Measurements from ENCODE around the gene PDSS1. TPM values are rescaled to one million over a fixed set of nuclear protein-coding genes. Genes with fewer than 3 reads are reported as not detected.

Gene PDSS1
- total and polyA plus RNA-seq, 2 of the 13 experiments (the other 11 are each of a cell fraction or from before 2014, with no cell fraction given) = 18.7 to 19.3 TPM

DNA sequence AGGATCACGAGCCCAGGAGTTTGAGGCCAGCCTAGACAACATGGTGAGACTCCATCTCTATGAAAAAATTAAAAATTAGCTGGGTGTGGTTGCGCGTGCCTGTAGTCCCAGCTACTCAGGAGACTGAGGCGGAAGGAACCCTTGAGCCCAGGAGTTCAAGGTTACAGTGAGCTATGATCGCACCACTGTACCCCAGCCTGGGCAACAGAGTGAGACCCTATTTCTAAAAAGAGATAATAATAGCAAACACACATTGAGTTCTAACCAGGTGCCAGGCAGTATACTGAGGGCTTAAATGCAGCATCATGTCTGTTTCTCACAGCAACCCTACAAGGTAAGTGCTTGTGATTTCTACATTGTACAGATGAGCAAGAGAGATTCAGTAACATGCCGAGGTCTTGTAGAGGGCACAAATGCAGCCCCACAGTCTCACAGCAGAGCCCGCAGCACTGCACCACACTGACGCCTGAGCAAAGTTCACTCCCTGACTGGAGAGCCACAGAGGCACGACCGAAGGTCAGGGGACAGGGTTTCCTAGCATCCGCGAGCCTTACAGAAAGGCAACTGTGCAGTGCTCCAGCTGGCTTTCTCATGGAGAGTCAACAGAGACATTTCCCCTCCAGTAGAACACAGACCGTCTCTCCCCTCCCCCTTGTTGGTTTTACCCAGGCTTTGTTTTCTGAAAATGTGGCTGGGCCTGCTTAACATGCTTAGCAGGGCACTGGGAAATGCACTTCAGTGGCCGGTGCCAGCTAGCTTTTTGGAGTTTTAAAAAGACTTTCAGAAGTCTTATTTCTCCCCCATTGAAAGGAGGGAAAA, 36.5 kb downstream of the PDSS1 start (continued):
- TF ChIP-seq ZXDC (CRISPR knock-in tag; IDR thresholded peaks at IDR 0.05) (no peak), BRD4 (CRISPR knock-in tag; IDR thresholded peaks at IDR 0.05) (peak; percentile 25; the same call in 1 of the 2 replicates), THYN1 (CRISPR knock-in tag; IDR thresholded peaks at IDR 0.05; ENCODE audit: borderline replicate concordance, low read depth) (no peak), ZNF510 (CRISPR knock-in tag; IDR thresholded peaks at IDR 0.05; ENCODE audit: low read depth) (no peak), REST (IDR thresholded peaks at IDR 0.05; ENCODE audit: borderline replicate concordance in 1 of 2, low read depth in 1 of 2, low read length in 2 of 2) (peak in 1 of 2 experiments; percentile 61; a peak in 1 of 4 replicates), CCDC6 (CRISPR knock-in tag; IDR thresholded peaks at IDR 0.05) (no peak), GATAD2A (CRISPR knock-in tag; IDR thresholded peaks at IDR 0.05) (peak; percentile 89), MYC (CRISPR knock-in tag; IDR thresholded peaks at IDR 0.05; ENCODE audit: borderline replicate concordance) (peak; percentile 73; the same call in 1 of the 2 replicates), PPARG (CRISPR knock-in tag; conservative IDR thresholded peaks at IDR 0.05) (no peak), ZNF451 (CRISPR knock-in tag; IDR thresholded peaks at IDR 0.05) (peak; percentile 60; the same call in 1 of the 2 replicates), CERS6 (CRISPR knock-in tag; IDR thresholded peaks at IDR 0.05) (no peak), ZFY (CRISPR knock-in tag; IDR thresholded peaks at IDR 0.05) (peak; percentile 53; the same call in 1 of the 2 replicates), ZBTB7B (CRISPR knock-in tag; IDR thresholded peaks at IDR 0.05) (peak; percentile 63; the same call in 1 of the 2 replicates), ZNF772 (CRISPR knock-in tag; IDR thresholded peaks at IDR 0.05) (0 out of 2 replicates have a peak, but pooled peaks have one; percentile 76), CCAR2 (optimal IDR thresholded peaks at IDR 0.05; ENCODE audit: low read depth, low read length) (no peak), CHD4 (IDR thresholded peaks at IDR 0.05; ENCODE audit: borderline replicate concordance, low read length) (peak; percentile 49; the same call in 1 of the 2 replicates)
- TF ChIP-seq, protein P1, sequence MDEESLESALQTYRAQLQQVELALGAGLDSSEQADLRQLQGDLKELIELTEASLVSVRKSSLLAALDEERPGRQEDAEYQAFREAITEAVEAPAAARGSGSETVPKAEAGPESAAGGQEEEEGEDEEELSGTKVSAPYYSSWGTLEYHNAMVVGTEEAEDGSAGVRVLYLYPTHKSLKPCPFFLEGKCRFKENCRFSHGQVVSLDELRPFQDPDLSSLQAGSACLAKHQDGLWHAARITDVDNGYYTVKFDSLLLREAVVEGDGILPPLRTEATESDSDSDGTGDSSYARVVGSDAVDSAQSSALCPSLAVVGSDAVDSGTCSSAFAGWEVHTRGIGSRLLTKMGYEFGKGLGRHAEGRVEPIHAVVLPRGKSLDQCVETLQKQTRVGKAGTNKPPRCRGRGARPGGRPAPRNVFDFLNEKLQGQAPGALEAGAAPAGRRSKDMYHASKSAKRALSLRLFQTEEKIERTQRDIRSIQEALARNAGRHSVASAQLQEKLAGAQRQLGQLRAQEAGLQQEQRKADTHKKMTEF (CRISPR knock-in tag; IDR thresholded peaks at IDR 0.05) = peak; percentile 83
- TF ChIP-seq, protein P2, sequence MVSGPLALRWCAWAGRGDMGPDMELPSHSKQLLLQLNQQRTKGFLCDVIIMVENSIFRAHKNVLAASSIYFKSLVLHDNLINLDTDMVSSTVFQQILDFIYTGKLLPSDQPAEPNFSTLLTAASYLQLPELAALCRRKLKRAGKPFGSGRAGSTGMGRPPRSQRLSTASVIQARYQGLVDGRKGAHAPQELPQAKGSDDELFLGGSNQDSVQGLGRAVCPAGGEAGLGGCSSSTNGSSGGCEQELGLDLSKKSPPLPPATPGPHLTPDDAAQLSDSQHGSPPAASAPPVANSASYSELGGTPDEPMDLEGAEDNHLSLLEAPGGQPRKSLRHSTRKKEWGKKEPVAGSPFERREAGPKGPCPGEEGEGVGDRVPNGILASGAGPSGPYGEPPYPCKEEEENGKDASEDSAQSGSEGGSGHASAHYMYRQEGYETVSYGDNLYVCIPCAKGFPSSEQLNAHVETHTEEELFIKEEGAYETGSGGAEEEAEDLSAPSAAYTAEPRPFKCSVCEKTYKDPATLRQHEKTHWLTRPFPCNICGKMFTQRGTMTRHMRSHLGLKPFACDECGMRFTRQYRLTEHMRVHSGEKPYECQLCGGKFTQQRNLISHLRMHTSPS (CRISPR knock-in tag; IDR thresholded peaks at IDR 0.05; ENCODE audit: low read depth) = peak; percentile 53

Measured in HepG2 (cell line).